ENCODE measurements around the gene ZNF716.

The ZNF716 gene

DNA sequence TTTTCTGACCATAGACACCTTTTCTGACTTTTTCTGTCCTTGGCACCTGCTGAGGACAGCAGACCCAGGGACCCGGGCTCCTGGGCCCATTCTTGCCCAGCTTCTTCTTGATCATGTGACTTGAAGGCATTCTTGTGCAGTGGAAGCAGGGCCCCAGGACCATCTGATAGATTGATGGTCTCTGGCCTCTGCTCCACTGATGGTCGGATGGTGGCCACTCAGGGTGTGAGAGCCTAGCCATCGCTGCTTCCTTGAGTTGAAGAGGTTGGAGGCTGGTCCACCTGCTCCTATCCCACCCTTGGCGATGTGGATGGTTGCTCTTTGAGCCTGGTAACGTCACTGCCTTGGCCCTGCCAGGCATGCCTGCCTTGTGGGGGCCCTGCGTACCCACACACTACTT, 37.8 kb upstream of the ZNF716 start:
- DNase-seq (ENCODE audit: low spot score), result no peak
- TF ChIP-seq, protein P1, sequence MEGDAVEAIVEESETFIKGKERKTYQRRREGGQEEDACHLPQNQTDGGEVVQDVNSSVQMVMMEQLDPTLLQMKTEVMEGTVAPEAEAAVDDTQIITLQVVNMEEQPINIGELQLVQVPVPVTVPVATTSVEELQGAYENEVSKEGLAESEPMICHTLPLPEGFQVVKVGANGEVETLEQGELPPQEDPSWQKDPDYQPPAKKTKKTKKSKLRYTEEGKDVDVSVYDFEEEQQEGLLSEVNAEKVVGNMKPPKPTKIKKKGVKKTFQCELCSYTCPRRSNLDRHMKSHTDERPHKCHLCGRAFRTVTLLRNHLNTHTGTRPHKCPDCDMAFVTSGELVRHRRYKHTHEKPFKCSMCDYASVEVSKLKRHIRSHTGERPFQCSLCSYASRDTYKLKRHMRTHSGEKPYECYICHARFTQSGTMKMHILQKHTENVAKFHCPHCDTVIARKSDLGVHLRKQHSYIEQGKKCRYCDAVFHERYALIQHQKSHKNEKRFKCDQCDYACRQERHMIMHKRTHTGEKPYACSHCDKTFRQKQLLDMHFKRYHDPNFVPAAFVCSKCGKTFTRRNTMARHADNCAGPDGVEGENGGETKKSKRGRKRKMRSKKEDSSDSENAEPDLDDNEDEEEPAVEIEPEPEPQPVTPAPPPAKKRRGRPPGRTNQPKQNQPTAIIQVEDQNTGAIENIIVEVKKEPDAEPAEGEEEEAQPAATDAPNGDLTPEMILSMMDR (IDR thresholded peaks at IDR 0.05; ENCODE audit: extremely low read depth, missing control alignments), result no peak

DNA sequence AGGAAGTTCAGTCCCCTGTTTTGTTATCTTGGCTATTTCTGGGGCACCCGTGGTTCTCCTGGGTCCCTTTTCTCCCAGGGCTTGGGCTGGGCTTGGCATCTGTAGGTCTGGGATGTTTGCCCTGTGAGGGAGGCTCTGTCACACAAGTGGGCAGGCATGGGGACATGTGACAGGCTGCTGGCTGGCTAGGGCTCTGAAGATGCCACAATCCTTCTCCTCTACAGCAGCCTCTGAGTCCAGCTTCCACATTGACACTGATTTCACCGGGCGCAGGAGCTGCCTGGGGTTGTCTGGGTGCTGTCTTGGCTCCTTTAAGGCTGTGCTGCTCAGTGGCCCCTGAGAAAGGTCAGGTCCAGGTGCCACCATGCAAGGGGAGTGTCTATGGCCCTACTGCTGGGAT, 37.4 kb upstream of the ZNF716 start:
- DNase-seq (ENCODE audit: low spot score), result no peak
- TF ChIP-seq, protein P1 (IDR thresholded peaks at IDR 0.05; ENCODE audit: extremely low read depth, missing control alignments), result no peak

DNA sequence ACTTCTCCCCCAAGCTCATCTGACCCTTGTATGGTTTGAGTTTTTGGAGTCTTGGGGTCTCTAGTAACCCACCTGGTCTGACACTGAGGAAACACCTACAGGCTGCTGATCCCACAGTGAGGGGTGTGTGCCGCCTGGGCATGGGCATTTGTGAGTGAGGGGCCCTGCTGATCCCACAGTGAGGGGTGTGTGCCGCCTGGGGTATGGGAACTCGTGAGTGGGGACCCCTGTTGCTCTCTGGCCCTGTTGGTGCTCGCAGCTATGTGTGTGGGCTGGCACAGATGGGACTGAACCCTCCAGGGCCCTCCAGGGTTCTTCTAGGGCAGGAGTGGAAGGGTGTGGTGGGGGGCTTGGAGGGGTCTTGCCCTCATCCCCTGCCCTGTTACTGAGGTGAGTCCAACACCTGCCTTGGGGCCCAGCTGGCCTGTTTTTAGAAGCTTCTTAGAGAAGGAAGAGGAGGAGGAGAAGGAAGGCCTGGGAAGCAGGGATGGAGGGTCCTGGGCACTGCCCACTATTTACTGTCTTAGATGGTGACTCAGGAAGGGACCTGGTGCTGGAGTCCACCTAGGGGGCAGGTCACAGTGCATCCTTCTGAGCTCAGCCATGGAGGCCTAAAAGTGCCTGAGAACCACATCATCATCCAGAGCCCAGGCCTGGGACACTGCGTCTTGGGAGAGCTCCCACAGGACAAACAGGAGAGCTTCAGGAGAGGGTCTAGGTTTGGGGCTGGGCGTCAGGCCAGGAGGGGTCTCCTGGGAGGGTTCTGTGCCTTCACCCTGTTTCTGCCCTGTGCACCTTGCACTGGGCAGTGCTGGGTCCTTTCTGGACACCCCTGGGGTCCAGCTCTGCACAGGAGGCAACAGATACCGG, 36.2 kb upstream of the ZNF716 start:
- no peak for DNase-seq (ENCODE audit: low spot score)
- TF ChIP-seq, protein P1 (IDR thresholded peaks at IDR 0.05; ENCODE audit: extremely low read depth, missing control alignments), result no peak

DNA sequence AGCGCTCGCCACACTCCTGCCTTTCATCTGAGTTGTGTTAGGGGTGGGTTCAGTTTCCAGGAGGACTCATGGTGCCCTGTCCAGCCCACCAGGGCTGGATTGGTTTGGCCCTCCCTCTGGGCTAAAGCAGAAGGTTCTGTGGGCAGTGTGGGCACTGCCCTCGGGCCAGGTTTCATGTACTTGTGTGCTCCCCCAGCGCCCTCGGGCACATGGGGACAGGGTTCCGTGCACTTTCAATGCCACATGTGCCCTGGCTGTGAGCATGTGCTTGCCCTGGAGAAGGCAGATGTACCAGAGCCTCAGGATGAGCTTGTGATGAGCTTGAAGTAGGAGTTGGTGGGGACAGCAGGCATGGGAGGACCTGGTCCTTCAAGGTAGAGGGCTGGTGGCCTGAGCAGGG, 35.6 kb upstream of the ZNF716 start:
- no peak for DNase-seq (ENCODE audit: low spot score)
- TF ChIP-seq, protein P1 (IDR thresholded peaks at IDR 0.05; ENCODE audit: extremely low read depth, missing control alignments), result no peak

DNA sequence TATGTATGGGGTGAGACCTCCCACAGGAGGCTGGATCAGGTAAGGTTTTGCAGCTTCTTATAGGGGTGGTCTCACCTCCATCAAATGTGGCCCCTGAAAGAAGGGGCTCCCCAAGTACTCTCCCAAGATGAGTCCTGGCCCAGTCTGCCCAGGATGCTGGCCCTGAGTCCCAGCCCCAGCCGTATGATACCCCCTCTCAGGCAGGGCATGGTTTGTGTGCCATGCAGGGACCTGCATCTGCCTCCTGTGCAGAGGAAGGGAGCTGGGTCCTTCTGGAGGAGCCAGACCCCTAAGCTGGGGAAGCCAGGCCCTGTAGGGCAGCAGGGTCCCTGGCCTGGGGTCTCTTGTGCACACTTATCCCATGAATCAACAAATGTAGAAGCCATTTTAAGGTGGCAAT, 35.1 kb upstream of the ZNF716 start:
- no peak for DNase-seq (ENCODE audit: low spot score)
- TF ChIP-seq, protein P1 (IDR thresholded peaks at IDR 0.05; ENCODE audit: extremely low read depth, missing control alignments), result no peak

DNA sequence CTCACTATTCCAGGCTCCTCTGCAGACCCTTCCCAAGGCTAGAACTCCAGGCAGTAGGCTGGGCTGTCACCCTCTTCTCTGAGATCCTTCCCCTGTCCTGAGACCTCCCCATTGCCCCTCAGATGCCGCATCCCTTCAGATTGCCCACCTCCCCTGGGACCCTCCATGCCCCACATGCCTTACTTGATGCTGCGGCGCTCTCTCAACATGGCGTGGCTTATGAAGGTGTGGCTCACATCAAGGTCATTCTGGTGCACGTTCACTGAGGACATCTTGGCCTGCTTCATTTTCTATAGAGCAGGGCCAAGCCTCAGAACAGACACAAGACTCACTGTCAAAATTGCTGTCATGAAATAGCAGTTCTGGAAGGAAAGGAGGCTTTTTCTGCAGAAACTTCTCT, 34.7 kb upstream of the ZNF716 start:
- no peak for DNase-seq (ENCODE audit: low spot score)
- TF ChIP-seq, protein P1 (IDR thresholded peaks at IDR 0.05; ENCODE audit: extremely low read depth, missing control alignments), result no peak

DNA sequence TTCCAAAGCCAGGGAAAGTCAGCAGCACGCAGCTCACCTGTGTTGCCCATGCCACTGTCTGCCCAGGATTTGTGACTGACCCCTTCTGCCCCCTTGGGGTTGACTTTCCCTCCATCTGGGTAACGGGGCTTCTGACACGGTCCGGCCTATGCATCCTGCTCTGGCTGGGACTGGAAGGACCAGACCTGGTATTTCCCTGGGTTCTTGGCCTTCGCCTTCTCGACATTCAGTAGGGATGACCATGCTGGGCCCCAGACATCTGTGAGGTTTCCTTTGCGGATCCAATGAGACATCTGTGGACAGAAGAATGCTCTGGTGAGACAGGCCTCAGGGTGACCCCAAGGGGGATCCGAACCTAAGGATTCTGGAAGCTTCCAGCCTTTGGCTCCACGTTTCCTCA, 34.2 kb upstream of the ZNF716 start:
- no peak for DNase-seq (ENCODE audit: low spot score)
- TF ChIP-seq, protein P1 (IDR thresholded peaks at IDR 0.05; ENCODE audit: extremely low read depth, missing control alignments), result no peak

Data from GM20000 (cell line).